Stimulated activated CD4-positive, alpha-beta T cell treated with anti-CD3 and anti-CD28 coated beads, TNF-alpha, amount 100 ng/mL, for 4 hours (primary cell): ENCODE measurements around the gene GDPD5.

ENCODE experiments used
- DNase-seq, 3 experiments: peaks; one replicate each; pipeline ENCODE4 v3.0.0-alpha.2; 2020; ENCODE audit warnings: low read depth in 3 of 3

Gene GDPD5

GRCh38 chr11:75534259-75535069 lies 8.7 kb upstream of the GDPD5 start:
- no peak for DNase-seq

- no peak for DNase-seq
Observed at GRCh38 chr11:75533896-75534258, 8.1 kb upstream of the GDPD5 start.

GRCh38 chr11:75532200-75533048 lies 6.7 kb upstream of the GDPD5 start:
- peak; percentile 65 to 76 (median 72) for DNase-seq

- no peak for DNase-seq
Observed at GRCh38 chr11:75531325-75531724, 5.6 kb upstream of the GDPD5 start.

GRCh38 chr11:75530577-75530976 lies 4.8 kb upstream of the GDPD5 start:
- DNase-seq: no peak

GRCh38 chr11:75527938-75528735 lies 2.4 kb upstream of the GDPD5 start:
- DNase-seq: no peak

GRCh38 chr11:75527130-75527529 lies 1.4 kb upstream of the GDPD5 start:
- no peak for DNase-seq

GRCh38 chr11:75526192-75526541 lies 426 bp upstream of the GDPD5 start:
- DNase-seq: no peak

- peak in 1 of 3 experiments; percentile 18 for DNase-seq
Observed at GRCh38 chr11:75524665-75525432, 892 bp downstream of the GDPD5 start.

GRCh38 chr11:75523811-75524664 lies 1.7 kb downstream of the GDPD5 start:
- DNase-seq: no peak

- no peak for DNase-seq
Observed at GRCh38 chr11:75523189-75523588, 2.6 kb downstream of the GDPD5 start.

GRCh38 chr11:75522286-75523044 lies 3.3 kb downstream of the GDPD5 start:
- no peak for DNase-seq

GRCh38 chr11:75520688-75521087 lies 5.1 kb downstream of the GDPD5 start:
- no peak for DNase-seq

- no peak for DNase-seq
Observed at GRCh38 chr11:75518771-75519653, 6.7 kb downstream of the GDPD5 start.

GRCh38 chr11:75518204-75518549 lies 7.6 kb downstream of the GDPD5 start:
- no peak for DNase-seq

GRCh38 chr11:75516886-75517285 lies 8.9 kb downstream of the GDPD5 start:
- DNase-seq: no peak

GRCh38 chr11:75516140-75516539 lies 9.6 kb downstream of the GDPD5 start:
- no peak for DNase-seq

- DNase-seq: no peak
Observed at GRCh38 chr11:75514596-75514995, 11.1 kb downstream of the GDPD5 start.

GRCh38 chr11:75513250-75513649 lies 12.5 kb downstream of the GDPD5 start:
- DNase-seq: no peak
